Caco-2 (cell line): ENCODE results near the gene DTX3. TPM values are rescaled to one million over a fixed set of nuclear protein-coding genes. Genes with fewer than 3 reads are reported as not detected.

Experiments
- BruUV-seq: library from RNA; stranded (reverse); fragments of 400-500 nt; replicated peaks from 2 replicates; lab custom pipeline; 2021; lab: Mats Ljungman, UMichigan
- CTCF ChIA-PET: fragments of 300-600 bp; sonication (Branson Sonifier 250); formaldehyde crosslinking; loops from one replicate; lab custom pipeline; 2022; ENCODE audit warnings: antibody characterized with exemption; lab: Charles Lee
- POLR2A ChIA-PET: fragments of 300-600 bp; sonication (Branson Sonifier 250); formaldehyde crosslinking; loops from one replicate; lab custom pipeline; 2022; ENCODE audit warnings: antibody characterized with exemption; lab: Charles Lee
- DNase-seq, 2 experiments: peaks; one replicate each; pipeline versions ENCODE4 v3.0.0 to v3.0.0-alpha.2; 2020 to 2022
- H3K27me3 ChIP-seq: replicated peaks from 2 replicates; pipeline ENCODE4 v1.6.0; 2011; ENCODE audit warnings: low read length; ENCODE audit not compliant: control insufficient read depth, insufficient read depth
- H3K36me3 ChIP-seq: 2 replicates; pipeline ENCODE4 v1.5.1; 2011; ENCODE audit warnings: low read length; ENCODE audit not compliant: control insufficient read depth, insufficient read depth
- H3K4me1 ChIP-seq: fragments of 250-450 bp; sonication (Bioruptor Pico); 2 replicates; pipeline ENCODE4 v1.5.1; 2020; ENCODE audit warnings: mild to moderate bottlenecking
- H3K4me3 ChIP-seq: 2 replicates; pipeline ENCODE4 v1.5.1; 2011; ENCODE audit warnings: low read depth, mild to moderate bottlenecking, control low read depth, low read length
- H3K9me3 ChIP-seq: fragments of 250-450 bp; sonication (Bioruptor Pico); 2 replicates; pipeline ENCODE4 v1.5.1; 2020; ENCODE audit warnings: mild to moderate bottlenecking, moderate library complexity
- H3K27ac Mint-ChIP-seq: one replicate; pipeline ENCODE4 v1.8.0; 2022; ENCODE audit warnings: mixed read lengths; ENCODE audit not compliant: unreplicated experiment
- H3K27me3 Mint-ChIP-seq: one replicate; pipeline ENCODE4 v1.8.0; 2022; ENCODE audit warnings: mixed read lengths; ENCODE audit not compliant: insufficient read depth, unreplicated experiment
- H3K36me3 Mint-ChIP-seq: one replicate; pipeline ENCODE4 v1.8.0; 2022; ENCODE audit warnings: mild to moderate bottlenecking, mixed read lengths; ENCODE audit not compliant: insufficient read depth, unreplicated experiment
- H3K4me1 Mint-ChIP-seq: one replicate; pipeline ENCODE4 v1.8.0; 2022; ENCODE audit warnings: low read depth, mixed read lengths; ENCODE audit not compliant: unreplicated experiment
- H3K4me3 Mint-ChIP-seq: one replicate; pipeline ENCODE4 v1.8.0; 2022; ENCODE audit warnings: mild to moderate bottlenecking, moderate library complexity, mixed read lengths; ENCODE audit not compliant: unreplicated experiment
- H3K9me3 Mint-ChIP-seq: one replicate; pipeline ENCODE4 v1.8.0; 2022; ENCODE audit warnings: mixed read lengths; ENCODE audit not compliant: unreplicated experiment
- CTCF ChIP-seq, 2 experiments: fragments of 200-600 bp in 1 of 2; IDR thresholded peaks; 1 replicate in 1 of 2; 2 replicates in 1 of 2; pipeline versions ENCODE4 v1.5.1 to v1.8.0; 2011 to 2022; ENCODE audit warnings: antibody characterized with exemption in 1 of 2, control low read depth in 1 of 2, inconsistent platforms in 1 of 2, low read depth in 1 of 2, low read length in 1 of 2, mild to moderate bottlenecking in 1 of 2, moderate library complexity in 1 of 2; ENCODE audit not compliant: insufficient read depth in 1 of 2, severe bottlenecking in 1 of 2, unreplicated experiment in 1 of 2
- intact Hi-C: fragments of 100-400 bp; cut with micrococcal nuclease; formaldehyde crosslinking; loops from one replicate; pipeline ENCODE4 v1.10.0; 2022; ENCODE audit not compliant: unreplicated experiment
- total RNA-seq: library from RNA; stranded (reverse); gene quantifications from 2 replicates; pipeline ENCODE4 v1.2.3, GENCODE V29; 2022

Gene DTX3
- total RNA-seq, 1 experiment from 2014 or later: 20.4 TPM

GRCh38 chr12:57584690-57585089 lies 19.9 kb upstream of the DTX3 start:
- BruUV-seq: no TSS peak
- ChIA-PET POLR2A (no interaction called here), CTCF (interaction anchor here (0.6 to 1.7 kb wide), 3 partner anchors 35 to 103 kb away, joined by 3 to 10 read pairs (median 4); no protein-coding TSS in a partner anchor)
- peaks cover 12% of the 10 kb centered on the region for H3K4me1 Mint-ChIP-seq
- no peaks in the 10 kb centered on the region for H3K27me3 ChIP-seq
- no peak overlapping the region for H3K4me3 Mint-ChIP-seq
- H3K36me3 ChIP-seq: no peaks in the 10 kb centered on the region
- H3K36me3 Mint-ChIP-seq: no peaks in the 10 kb centered on the region
- intact Hi-C loops: loop anchor here (5.0 kb wide), 1 partner anchor 108 kb away; the partner anchor contains the start of gene OS9
- H3K27ac Mint-ChIP-seq: no peak overlapping the region
- H3K27me3 Mint-ChIP-seq: peaks cover 4% of the 10 kb centered on the region
- no peak for DNase-seq
- no peak for TF ChIP-seq CTCF (IDR thresholded peaks at IDR 0.05; ENCODE audit: insufficient read depth in 1 of 2, low read depth in 1 of 2, low read length in 1 of 2, severe bottlenecking in 1 of 2, unreplicated experiment in 1 of 2)
- H3K9me3 ChIP-seq: no peaks in the 10 kb centered on the region
- peaks cover 6% of the 10 kb centered on the region for H3K4me1 ChIP-seq
- no peaks in the 10 kb centered on the region for H3K9me3 Mint-ChIP-seq
- H3K4me3 ChIP-seq: no peak overlapping the region

- POLR2A ChIA-PET: no interaction called here
- Histone ChIP-seq H3K27me3 (no peaks in the 10 kb centered on the region), H3K36me3 (no peaks in the 10 kb centered on the region), H3K4me1 (peaks cover 1% of the 10 kb centered on the region; the same call in 1 of the 2 replicates), H3K4me3 (no peak overlapping the region), H3K9me3 (no peaks in the 10 kb centered on the region)
- no peak for TF ChIP-seq CTCF (IDR thresholded peaks at IDR 0.05; ENCODE audit: insufficient read depth in 1 of 2, low read depth in 1 of 2, low read length in 1 of 2, severe bottlenecking in 1 of 2, unreplicated experiment in 1 of 2)
- no peak overlapping the region for H3K4me3 Mint-ChIP-seq
- H3K27me3 Mint-ChIP-seq: peaks cover 4% of the 10 kb centered on the region
- H3K9me3 Mint-ChIP-seq: no peaks in the 10 kb centered on the region
- BruUV-seq: no TSS peak
- H3K36me3 Mint-ChIP-seq: peaks cover 1% of the 10 kb centered on the region
- CTCF ChIA-PET: interaction anchor here (0.6 to 1.7 kb wide), 3 partner anchors 35 to 102 kb away, joined by 3 to 10 read pairs (median 4); no protein-coding TSS in a partner anchor
- intact Hi-C loops: no loop called here
- H3K27ac Mint-ChIP-seq: no peak overlapping the region
- H3K4me1 Mint-ChIP-seq: peaks cover 9% of the 10 kb centered on the region
- no peak for DNase-seq
Measured at GRCh38 chr12:57585156-57585555, 19.5 kb upstream of the DTX3 start.

GRCh38 chr12:57586128-57586527 lies 18.5 kb upstream of the DTX3 start:
- CTCF ChIA-PET: no interaction called here
- Mint-ChIP-seq H3K4me3 (no peak overlapping the region), H3K9me3 (no peaks in the 10 kb centered on the region), H3K36me3 (peaks cover 7% of the 10 kb centered on the region), H3K27ac (no peak overlapping the region), H3K27me3 (peaks cover 4% of the 10 kb centered on the region), H3K4me1 (peaks cover 14% of the 10 kb centered on the region)
- Histone ChIP-seq H3K36me3 (no peaks in the 10 kb centered on the region), H3K9me3 (no peaks in the 10 kb centered on the region), H3K4me3 (no peak overlapping the region), H3K27me3 (no peaks in the 10 kb centered on the region), H3K4me1 (peaks cover 4% of the 10 kb centered on the region; the same call in 1 of the 2 replicates)
- no peak for TF ChIP-seq CTCF (IDR thresholded peaks at IDR 0.05; ENCODE audit: insufficient read depth in 1 of 2, low read depth in 1 of 2, low read length in 1 of 2, severe bottlenecking in 1 of 2, unreplicated experiment in 1 of 2)
- BruUV-seq: no TSS peak
- DNase-seq: no peak
- POLR2A ChIA-PET: no interaction called here
- intact Hi-C loops: no loop called here
